IMR-90 (cell line): ENCODE results near the gene EEF2K.

Experiments used
- CEBPB ChIP-seq: IDR thresholded peaks from 2 replicates; pipeline ENCODE4 v1.6.1; 2012; ENCODE audit warnings: low read depth, low read length, improper control_type of control experiment
- CHD1 ChIP-seq: IDR thresholded peaks from 2 replicates; pipeline ENCODE4 v1.6.1; 2012; ENCODE audit warnings: low read depth, low read length, improper control_type of control experiment
- CTCF ChIP-seq: conservative IDR thresholded peaks from 2 replicates; pipeline ENCODE4 v1.5.1; 2012; ENCODE audit warnings: mild to moderate bottlenecking, low read depth, low read length, improper control_type of control experiment
- ELK1 ChIP-seq: fragments of 150-350 bp; IDR thresholded peaks from 2 replicates; pipeline ENCODE4 v1.6.1; 2016; ENCODE audit warnings: low read depth, mild to moderate bottlenecking, low read length, moderate library complexity, borderline replicate concordance
- FOS ChIP-seq: fragments of 150-350 bp; IDR thresholded peaks from 2 replicates; pipeline ENCODE4 v1.6.1; 2016; ENCODE audit warnings: low read depth, low read length
- POLR2A ChIP-seq: IDR thresholded peaks from 2 replicates; pipeline ENCODE4 v1.6.1; 2012; ENCODE audit warnings: mild to moderate bottlenecking, low read depth, low read length
- RAD21 ChIP-seq: IDR thresholded peaks from 2 replicates; pipeline ENCODE4 v1.6.1; 2012; ENCODE audit warnings: low read length, improper control_type of control experiment
- RCOR1 ChIP-seq: IDR thresholded peaks from 2 replicates; pipeline ENCODE4 v1.6.1; 2012; ENCODE audit warnings: mild to moderate bottlenecking, low read length, improper control_type of control experiment; ENCODE audit not compliant: insufficient replicate concordance
- RFX5 ChIP-seq: IDR thresholded peaks from 2 replicates; pipeline ENCODE4 v1.8.0; 2012; ENCODE audit warnings: low read depth, mild to moderate bottlenecking, low read length, moderate library complexity
- SMC3 ChIP-seq: fragments of 150-350 bp; IDR thresholded peaks from 2 replicates; pipeline ENCODE4 v1.6.1; 2016; ENCODE audit warnings: low read depth, mild to moderate bottlenecking, antibody characterized with exemption, low read length, moderate library complexity
- USF2 ChIP-seq: fragments of 150-350 bp; IDR thresholded peaks from 2 replicates; pipeline ENCODE4 v1.6.1; 2017; ENCODE audit warnings: mild to moderate bottlenecking, antibody characterized with exemption, low read length, low read depth

GRCh38 chr16:22306788-22307187 lies 100.7 kb downstream of the EEF2K start:
- TF ChIP-seq CTCF (no peak), SMC3 (no peak), CHD1 (no peak), RAD21 (no peak), ELK1 (no peak), CEBPB (no peak), RCOR1 (no peak), RFX5 (no peak), POLR2A (no peak), USF2 (no peak), FOS (no peak)
